Measurements from ENCODE around the gene ANK2.

DNA sequence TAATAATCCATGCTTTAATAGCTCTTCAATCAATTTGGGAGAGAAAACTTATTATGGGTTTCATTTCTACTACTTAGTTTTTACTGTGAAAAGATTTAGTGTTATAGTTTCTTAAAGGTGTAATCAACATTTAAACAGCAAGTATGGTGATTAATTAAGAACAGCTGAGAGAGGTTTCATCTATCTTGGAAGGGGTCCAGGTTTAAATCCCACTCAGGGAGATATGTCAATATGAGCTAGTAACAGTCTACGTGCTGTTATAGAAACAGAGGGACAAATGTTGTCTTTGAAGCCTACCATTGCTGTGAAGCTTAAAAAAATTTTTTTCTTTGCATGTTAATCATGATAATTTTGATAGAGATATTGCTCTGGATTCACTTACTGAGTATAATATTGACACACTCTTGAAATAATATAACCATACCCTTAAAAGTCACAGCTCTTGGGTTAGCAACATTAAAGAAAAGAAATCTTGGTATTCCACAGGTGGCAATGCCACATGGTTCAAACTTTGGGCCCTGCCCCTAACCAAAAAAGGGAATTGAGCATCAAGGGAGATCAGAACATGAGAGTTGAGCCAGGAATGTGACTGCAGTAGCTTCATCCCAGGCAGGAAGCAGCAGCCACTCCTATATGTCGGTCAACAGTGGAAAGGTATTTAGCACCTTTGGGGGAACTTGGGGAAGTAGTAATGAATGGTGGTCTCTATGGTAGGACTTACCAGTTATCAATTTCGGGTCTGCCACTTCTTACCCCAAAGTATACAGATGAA, 107.8 kb downstream of the ANK2 start:
- TF ChIP-seq, protein P1, sequence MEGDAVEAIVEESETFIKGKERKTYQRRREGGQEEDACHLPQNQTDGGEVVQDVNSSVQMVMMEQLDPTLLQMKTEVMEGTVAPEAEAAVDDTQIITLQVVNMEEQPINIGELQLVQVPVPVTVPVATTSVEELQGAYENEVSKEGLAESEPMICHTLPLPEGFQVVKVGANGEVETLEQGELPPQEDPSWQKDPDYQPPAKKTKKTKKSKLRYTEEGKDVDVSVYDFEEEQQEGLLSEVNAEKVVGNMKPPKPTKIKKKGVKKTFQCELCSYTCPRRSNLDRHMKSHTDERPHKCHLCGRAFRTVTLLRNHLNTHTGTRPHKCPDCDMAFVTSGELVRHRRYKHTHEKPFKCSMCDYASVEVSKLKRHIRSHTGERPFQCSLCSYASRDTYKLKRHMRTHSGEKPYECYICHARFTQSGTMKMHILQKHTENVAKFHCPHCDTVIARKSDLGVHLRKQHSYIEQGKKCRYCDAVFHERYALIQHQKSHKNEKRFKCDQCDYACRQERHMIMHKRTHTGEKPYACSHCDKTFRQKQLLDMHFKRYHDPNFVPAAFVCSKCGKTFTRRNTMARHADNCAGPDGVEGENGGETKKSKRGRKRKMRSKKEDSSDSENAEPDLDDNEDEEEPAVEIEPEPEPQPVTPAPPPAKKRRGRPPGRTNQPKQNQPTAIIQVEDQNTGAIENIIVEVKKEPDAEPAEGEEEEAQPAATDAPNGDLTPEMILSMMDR (conservative IDR thresholded peaks at IDR 0.05; ENCODE audit: low read depth in 2 of 2), result no peak
- TF ChIP-seq, protein P2, sequence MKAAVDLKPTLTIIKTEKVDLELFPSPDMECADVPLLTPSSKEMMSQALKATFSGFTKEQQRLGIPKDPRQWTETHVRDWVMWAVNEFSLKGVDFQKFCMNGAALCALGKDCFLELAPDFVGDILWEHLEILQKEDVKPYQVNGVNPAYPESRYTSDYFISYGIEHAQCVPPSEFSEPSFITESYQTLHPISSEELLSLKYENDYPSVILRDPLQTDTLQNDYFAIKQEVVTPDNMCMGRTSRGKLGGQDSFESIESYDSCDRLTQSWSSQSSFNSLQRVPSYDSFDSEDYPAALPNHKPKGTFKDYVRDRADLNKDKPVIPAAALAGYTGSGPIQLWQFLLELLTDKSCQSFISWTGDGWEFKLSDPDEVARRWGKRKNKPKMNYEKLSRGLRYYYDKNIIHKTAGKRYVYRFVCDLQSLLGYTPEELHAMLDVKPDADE (IDR thresholded peaks at IDR 0.05), result no peak
- TF ChIP-seq POLR2AphosphoS5 (IDR thresholded peaks at IDR 0.05; ENCODE audit: low read depth), result no peak
- no peak for TF ChIP-seq EZH2 (IDR thresholded peaks at IDR 0.05; ENCODE audit: low read depth, unreplicated experiment)
- TF ChIP-seq STAT1 (IDR thresholded peaks at IDR 0.05; ENCODE audit: unreplicated experiment), result no peak
- TF ChIP-seq, protein P3, sequence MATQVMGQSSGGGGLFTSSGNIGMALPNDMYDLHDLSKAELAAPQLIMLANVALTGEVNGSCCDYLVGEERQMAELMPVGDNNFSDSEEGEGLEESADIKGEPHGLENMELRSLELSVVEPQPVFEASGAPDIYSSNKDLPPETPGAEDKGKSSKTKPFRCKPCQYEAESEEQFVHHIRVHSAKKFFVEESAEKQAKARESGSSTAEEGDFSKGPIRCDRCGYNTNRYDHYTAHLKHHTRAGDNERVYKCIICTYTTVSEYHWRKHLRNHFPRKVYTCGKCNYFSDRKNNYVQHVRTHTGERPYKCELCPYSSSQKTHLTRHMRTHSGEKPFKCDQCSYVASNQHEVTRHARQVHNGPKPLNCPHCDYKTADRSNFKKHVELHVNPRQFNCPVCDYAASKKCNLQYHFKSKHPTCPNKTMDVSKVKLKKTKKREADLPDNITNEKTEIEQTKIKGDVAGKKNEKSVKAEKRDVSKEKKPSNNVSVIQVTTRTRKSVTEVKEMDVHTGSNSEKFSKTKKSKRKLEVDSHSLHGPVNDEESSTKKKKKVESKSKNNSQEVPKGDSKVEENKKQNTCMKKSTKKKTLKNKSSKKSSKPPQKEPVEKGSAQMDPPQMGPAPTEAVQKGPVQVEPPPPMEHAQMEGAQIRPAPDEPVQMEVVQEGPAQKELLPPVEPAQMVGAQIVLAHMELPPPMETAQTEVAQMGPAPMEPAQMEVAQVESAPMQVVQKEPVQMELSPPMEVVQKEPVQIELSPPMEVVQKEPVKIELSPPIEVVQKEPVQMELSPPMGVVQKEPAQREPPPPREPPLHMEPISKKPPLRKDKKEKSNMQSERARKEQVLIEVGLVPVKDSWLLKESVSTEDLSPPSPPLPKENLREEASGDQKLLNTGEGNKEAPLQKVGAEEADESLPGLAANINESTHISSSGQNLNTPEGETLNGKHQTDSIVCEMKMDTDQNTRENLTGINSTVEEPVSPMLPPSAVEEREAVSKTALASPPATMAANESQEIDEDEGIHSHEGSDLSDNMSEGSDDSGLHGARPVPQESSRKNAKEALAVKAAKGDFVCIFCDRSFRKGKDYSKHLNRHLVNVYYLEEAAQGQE (IDR thresholded peaks at IDR 0.05; ENCODE audit: unreplicated experiment), result no peak
- no peak for TF ChIP-seq CREB1 (CRISPR knock-in tag; IDR thresholded peaks at IDR 0.05; ENCODE audit: low read depth)
- no peak for TF ChIP-seq NANOG (IDR thresholded peaks at IDR 0.05; ENCODE audit: borderline replicate concordance)
- no peak for TF ChIP-seq ZNF331 (CRISPR knock-in tag; IDR thresholded peaks at IDR 0.05; ENCODE audit: low read depth)
- TF ChIP-seq EZH2phosphoT487 (IDR thresholded peaks at IDR 0.05; ENCODE audit: unreplicated experiment), result no peak
- no peak for TF ChIP-seq JUNB (IDR thresholded peaks at IDR 0.05; ENCODE audit: unreplicated experiment)
- no peak for TF ChIP-seq ZNF114 (CRISPR knock-in tag; IDR thresholded peaks at IDR 0.05)
- TF ChIP-seq, protein P4, sequence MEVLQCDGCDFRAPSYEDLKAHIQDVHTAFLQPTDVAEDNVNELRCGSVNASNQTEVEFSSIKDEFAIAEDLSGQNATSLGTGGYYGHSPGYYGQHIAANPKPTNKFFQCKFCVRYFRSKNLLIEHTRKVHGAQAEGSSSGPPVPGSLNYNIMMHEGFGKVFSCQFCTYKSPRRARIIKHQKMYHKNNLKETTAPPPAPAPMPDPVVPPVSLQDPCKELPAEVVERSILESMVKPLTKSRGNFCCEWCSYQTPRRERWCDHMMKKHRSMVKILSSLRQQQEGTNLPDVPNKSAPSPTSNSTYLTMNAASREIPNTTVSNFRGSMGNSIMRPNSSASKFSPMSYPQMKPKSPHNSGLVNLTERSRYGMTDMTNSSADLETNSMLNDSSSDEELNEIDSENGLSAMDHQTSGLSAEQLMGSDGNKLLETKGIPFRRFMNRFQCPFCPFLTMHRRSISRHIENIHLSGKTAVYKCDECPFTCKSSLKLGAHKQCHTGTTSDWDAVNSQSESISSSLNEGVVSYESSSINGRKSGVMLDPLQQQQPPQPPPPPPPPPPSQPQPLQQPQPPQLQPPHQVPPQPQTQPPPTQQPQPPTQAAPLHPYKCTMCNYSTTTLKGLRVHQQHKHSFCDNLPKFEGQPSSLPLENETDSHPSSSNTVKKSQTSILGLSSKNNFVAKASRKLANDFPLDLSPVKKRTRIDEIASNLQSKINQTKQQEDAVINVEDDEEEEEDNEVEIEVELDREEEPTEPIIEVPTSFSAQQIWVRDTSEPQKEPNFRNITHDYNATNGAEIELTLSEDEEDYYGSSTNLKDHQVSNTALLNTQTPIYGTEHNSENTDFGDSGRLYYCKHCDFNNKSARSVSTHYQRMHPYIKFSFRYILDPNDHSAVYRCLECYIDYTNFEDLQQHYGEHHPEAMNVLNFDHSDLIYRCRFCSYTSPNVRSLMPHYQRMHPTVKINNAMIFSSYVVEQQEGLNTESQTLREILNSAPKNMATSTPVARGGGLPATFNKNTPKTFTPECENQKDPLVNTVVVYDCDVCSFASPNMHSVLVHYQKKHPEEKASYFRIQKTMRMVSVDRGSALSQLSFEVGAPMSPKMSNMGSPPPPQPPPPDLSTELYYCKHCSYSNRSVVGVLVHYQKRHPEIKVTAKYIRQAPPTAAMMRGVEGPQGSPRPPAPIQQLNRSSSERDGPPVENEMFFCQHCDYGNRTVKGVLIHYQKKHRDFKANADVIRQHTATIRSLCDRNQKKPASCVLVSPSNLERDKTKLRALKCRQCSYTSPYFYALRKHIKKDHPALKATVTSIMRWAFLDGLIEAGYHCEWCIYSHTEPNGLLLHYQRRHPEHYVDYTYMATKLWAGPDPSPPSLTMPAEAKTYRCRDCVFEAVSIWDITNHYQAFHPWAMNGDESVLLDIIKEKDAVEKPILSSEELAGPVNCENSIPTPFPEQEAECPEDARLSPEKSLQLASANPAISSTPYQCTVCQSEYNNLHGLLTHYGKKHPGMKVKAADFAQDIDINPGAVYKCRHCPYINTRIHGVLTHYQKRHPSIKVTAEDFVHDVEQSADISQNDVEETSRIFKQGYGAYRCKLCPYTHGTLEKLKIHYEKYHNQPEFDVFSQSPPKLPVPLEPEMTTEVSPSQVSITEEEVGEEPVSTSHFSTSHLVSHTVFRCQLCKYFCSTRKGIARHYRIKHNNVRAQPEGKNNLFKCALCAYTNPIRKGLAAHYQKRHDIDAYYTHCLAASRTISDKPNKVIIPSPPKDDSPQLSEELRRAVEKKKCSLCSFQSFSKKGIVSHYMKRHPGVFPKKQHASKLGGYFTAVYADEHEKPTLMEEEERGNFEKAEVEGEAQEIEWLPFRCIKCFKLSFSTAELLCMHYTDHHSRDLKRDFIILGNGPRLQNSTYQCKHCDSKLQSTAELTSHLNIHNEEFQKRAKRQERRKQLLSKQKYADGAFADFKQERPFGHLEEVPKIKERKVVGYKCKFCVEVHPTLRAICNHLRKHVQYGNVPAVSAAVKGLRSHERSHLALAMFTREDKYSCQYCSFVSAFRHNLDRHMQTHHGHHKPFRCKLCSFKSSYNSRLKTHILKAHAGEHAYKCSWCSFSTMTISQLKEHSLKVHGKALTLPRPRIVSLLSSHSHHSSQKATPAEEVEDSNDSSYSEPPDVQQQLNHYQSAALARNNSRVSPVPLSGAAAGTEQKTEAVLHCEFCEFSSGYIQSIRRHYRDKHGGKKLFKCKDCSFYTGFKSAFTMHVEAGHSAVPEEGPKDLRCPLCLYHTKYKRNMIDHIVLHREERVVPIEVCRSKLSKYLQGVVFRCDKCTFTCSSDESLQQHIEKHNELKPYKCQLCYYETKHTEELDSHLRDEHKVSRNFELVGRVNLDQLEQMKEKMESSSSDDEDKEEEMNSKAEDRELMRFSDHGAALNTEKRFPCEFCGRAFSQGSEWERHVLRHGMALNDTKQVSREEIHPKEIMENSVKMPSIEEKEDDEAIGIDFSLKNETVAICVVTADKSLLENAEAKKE (CRISPR knock-in tag; IDR thresholded peaks at IDR 0.05), result no peak
